CD8-positive, alpha-beta memory T cell (primary cell): Measurements from ENCODE around the gene EPAS1. TPM values are rescaled to one million over a fixed set of nuclear protein-coding genes. Genes with fewer than 3 reads are reported as not detected.

Source experiments
- CTCF ChIA-PET: fragments of 350-600 bp; sonication (Branson Sonifier 250); formaldehyde crosslinking; loops from one replicate; lab custom pipeline; 2021; ENCODE audit warnings: antibody characterized with exemption; lab: Charles Lee
- POLR2A ChIA-PET: fragments of 350-600 bp; sonication (Branson Sonifier 250); formaldehyde crosslinking; loops from one replicate; lab custom pipeline; 2021; ENCODE audit warnings: antibody characterized with exemption; lab: Charles Lee
- DNase-seq, 5 donors: peaks; one replicate each; pipeline versions ENCODE4 v3.0.0 to v3.0.0-alpha.2; 2020 to 2022; ENCODE audit warnings: mixed read lengths in 1 of 5
- H3K27ac ChIP-seq: one replicate; pipeline ENCODE4 v1.7.0; 2013; ENCODE audit warnings: low read depth, mild to moderate bottlenecking, low read length, moderate library complexity
- H3K27me3 ChIP-seq: 2 replicates; pipeline ENCODE4 v1.7.0; 2013; ENCODE audit warnings: low read length, mild to moderate bottlenecking; ENCODE audit not compliant: insufficient read depth, poor library complexity, severe bottlenecking
- H3K36me3 ChIP-seq: 2 replicates; pipeline ENCODE4 v1.7.0; 2013; ENCODE audit warnings: mild to moderate bottlenecking, low read length, moderate library complexity; ENCODE audit not compliant: insufficient read depth
- H3K4me1 ChIP-seq: 2 replicates; pipeline ENCODE4 v1.7.0; 2013; ENCODE audit warnings: mild to moderate bottlenecking, low read length, moderate library complexity; ENCODE audit not compliant: insufficient read depth
- H3K4me3 ChIP-seq: 2 replicates; pipeline ENCODE4 v1.7.0; 2013; ENCODE audit warnings: mild to moderate bottlenecking, low read length
- H3K9me3 ChIP-seq: 2 replicates; pipeline ENCODE4 v1.7.0; 2013; ENCODE audit warnings: mild to moderate bottlenecking, low read length
- H3K27ac Mint-ChIP-seq, 8 donors: one replicate each; pipeline ENCODE4 v1.8.0; 2020 to 2021; ENCODE audit warnings: mixed read lengths in 8 of 8, mild to moderate bottlenecking in 6 of 8, inconsistent platforms in 3 of 8, moderate library complexity in 3 of 8
- H3K27me3 Mint-ChIP-seq, 2 donors: one replicate each; pipeline ENCODE4 v1.8.0; 2020 to 2021; ENCODE audit warnings: mixed read lengths in 2 of 2, mild to moderate bottlenecking in 1 of 2, moderate library complexity in 1 of 2
- H3K36me3 Mint-ChIP-seq, 3 donors: one replicate each; pipeline ENCODE4 v1.8.0; 2020 to 2021; ENCODE audit warnings: mixed read lengths in 3 of 3, inconsistent platforms in 1 of 3, mild to moderate bottlenecking in 1 of 3
- H3K4me1 Mint-ChIP-seq, 3 donors: one replicate each; pipeline ENCODE4 v1.8.0; 2020 to 2021; ENCODE audit warnings: mixed read lengths in 3 of 3, inconsistent platforms in 1 of 3, mild to moderate bottlenecking in 1 of 3
- H3K4me3 Mint-ChIP-seq, 7 donors: one replicate each; pipeline ENCODE4 v1.8.0; 2020 to 2021; ENCODE audit warnings: mixed read lengths in 7 of 7, mild to moderate bottlenecking in 6 of 7, moderate library complexity in 4 of 7, inconsistent platforms in 2 of 7
- H3K9me3 Mint-ChIP-seq, 5 donors: one replicate each; pipeline ENCODE4 v1.8.0; 2020 to 2022; ENCODE audit warnings: mixed read lengths in 5 of 5, mild to moderate bottlenecking in 3 of 5, moderate library complexity in 2 of 5, inconsistent platforms in 1 of 5
- polyA plus RNA-seq: library from polyadenylated mRNA; unstranded; fragments of 300-500 nt; fragmentation: Illumina TruSeq; gene quantifications from one replicate; pipeline ENCODE4 v1.2.3, GENCODE V29; 2021
- total RNA-seq, 2 experiments: library from RNA; stranded (reverse); gene quantifications; one replicate each; pipeline ENCODE4 v1.2.3, GENCODE V29; 2021

EPAS1 gene
- total and polyA plus RNA-seq, 3 experiments from 2014 or later = 1.4 to 14.5 (median 9.0) TPM

- Histone ChIP-seq H3K27ac (no peak overlapping the region), H3K27me3 (no peaks in the 10 kb centered on the region), H3K4me3 (no peak overlapping the region), H3K9me3 (no peaks in the 10 kb centered on the region), H3K36me3 (no peaks in the 10 kb centered on the region), H3K4me1 (no peaks in the 10 kb centered on the region)
- H3K9me3 Mint-ChIP-seq = no peaks in the 10 kb centered on the region
- no peak overlapping the region for H3K27ac Mint-ChIP-seq
- no peak overlapping the region for H3K4me3 Mint-ChIP-seq
- DNase-seq = peak in 1 of 5 donors; percentile 13
- peaks cover 0 to 5% of the 10 kb centered on the region in 2 donors for H3K27me3 Mint-ChIP-seq
- ChIA-PET POLR2A (no interaction called here), CTCF (interaction anchor here (1.7 kb wide), 1 partner anchor 13 kb away, joined by 5 read pairs; no protein-coding TSS in a partner anchor)
- no peaks in the 10 kb centered on the region for H3K36me3 Mint-ChIP-seq
- no peaks in the 10 kb centered on the region for H3K4me1 Mint-ChIP-seq
Measured at GRCh38 chr2:46377101-46377581, 79.9 kb downstream of the EPAS1 start.

DNA sequence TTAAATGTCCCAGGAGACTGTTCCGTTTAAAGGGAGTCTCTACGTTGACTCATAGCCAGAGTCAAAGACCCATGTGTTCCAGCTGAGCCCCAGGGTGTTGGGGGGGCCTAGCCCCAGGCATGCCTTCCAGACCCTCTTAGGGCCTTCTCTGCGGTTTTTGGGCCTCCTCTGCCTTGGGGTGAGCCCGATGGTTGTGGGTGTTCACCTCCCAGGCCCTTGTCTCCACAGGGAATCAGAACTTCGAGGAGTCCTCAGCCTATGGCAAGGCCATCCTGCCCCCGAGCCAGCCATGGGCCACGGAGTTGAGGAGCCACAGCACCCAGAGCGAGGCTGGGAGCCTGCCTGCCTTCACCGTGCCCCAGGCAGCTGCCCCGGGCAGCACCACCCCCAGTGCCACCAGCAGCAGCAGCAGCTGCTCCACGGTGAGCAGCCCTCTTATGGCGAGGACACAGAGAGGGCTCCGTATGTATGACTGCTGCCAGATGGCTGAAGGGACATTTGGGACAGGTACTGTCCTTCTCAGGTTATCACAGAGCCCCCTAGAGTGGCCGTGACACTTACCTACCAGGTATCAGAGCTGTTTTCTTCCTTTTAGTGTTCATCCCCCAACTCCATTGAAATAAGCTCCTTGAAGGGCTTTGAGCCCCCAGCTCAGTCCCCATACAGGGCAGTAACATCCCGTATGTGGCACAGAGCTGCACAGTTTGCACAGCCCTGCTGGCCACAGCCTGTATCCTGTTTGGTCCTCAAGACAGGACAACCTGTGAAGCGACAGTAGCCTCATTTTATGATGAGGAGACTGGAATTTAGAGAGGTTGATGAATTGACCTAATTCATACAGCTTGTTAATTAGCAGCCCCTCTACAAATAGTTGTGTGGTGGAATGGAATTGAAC, 80.7 kb downstream of the EPAS1 start:
- H3K4me1 Mint-ChIP-seq = no peaks in the 10 kb centered on the region
- H3K4me3 ChIP-seq = no peak overlapping the region
- no peaks in the 10 kb centered on the region for H3K4me1 ChIP-seq
- no peaks in the 10 kb centered on the region for H3K9me3 ChIP-seq
- ChIA-PET POLR2A (no interaction called here), CTCF (interaction anchor here (1.3 to 1.7 kb wide), 2 partner anchors 8 to 14 kb away, joined by 3 to 5 read pairs; no protein-coding TSS in a partner anchor)
- H3K27me3 ChIP-seq = no peaks in the 10 kb centered on the region
- H3K36me3 ChIP-seq = no peaks in the 10 kb centered on the region
- H3K36me3 Mint-ChIP-seq = no peaks in the 10 kb centered on the region
- DNase-seq = no peak
- no peak overlapping the region for H3K4me3 Mint-ChIP-seq
- H3K9me3 Mint-ChIP-seq = no peaks in the 10 kb centered on the region
- no peak overlapping the region for H3K27ac Mint-ChIP-seq
- peaks cover 0 to 5% of the 10 kb centered on the region in 2 donors for H3K27me3 Mint-ChIP-seq
- H3K27ac ChIP-seq = no peak overlapping the region

GRCh38 chr2:46378616-46379015, 81.4 kb downstream of the EPAS1 start:
- Mint-ChIP-seq H3K4me3 (no peak overlapping the region), H3K4me1 (no peaks in the 10 kb centered on the region), H3K27ac (no peak overlapping the region), H3K27me3 (peaks cover 0 to 5% of the 10 kb centered on the region in 2 donors), H3K36me3 (no peaks in the 10 kb centered on the region), H3K9me3 (no peaks in the 10 kb centered on the region)
- H3K36me3 ChIP-seq = no peaks in the 10 kb centered on the region
- no peak overlapping the region for H3K27ac ChIP-seq
- no peaks in the 10 kb centered on the region for H3K9me3 ChIP-seq
- no peaks in the 10 kb centered on the region for H3K27me3 ChIP-seq
- POLR2A ChIA-PET = no interaction called here
- CTCF ChIA-PET = interaction anchor here (1.3 to 1.7 kb wide), 2 partner anchors 9 to 15 kb away, joined by 3 to 5 read pairs; no protein-coding TSS in a partner anchor
- DNase-seq = no peak
- H3K4me3 ChIP-seq = no peak overlapping the region
- no peaks in the 10 kb centered on the region for H3K4me1 ChIP-seq

DNA sequence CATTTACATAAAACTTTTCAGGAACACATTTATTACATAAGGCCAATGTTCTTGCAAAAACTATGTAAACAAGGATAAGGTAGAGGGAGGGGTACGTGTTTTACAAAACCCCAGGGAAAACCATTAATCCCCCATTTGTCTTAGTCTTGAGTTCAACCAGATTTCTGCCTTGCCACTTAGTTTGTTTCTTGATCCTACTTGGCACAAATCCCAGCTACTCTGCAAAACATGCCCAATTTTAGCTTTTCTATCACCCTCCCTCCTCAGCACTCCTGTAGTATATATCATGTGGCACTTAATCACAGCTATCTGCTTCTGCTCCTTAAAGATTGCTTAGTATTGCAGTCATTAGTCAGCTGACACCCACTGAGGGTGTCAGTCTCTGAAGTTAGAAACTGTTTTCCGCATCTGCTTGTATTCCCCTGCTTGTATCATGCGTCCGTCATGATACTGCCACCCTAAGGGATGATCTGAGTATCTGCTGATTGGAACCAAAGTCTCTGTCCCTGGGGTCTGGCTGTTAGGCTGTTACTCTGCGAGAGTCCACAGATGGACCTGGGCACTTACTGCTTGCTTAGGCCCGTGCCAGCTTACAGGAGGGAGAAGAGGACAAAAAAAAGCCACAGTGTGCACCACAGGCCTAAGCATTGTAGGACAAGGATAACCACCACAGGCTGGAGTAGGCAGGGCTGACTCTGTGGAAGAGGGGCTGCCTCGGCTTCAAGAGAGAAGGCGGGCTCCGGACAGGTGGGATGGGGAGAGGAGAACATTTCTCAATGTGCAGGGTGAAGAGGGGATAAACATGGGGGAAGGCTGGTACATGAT, 82.2 kb downstream of the EPAS1 start:
- Histone ChIP-seq H3K36me3 (no peaks in the 10 kb centered on the region), H3K4me1 (no peaks in the 10 kb centered on the region), H3K27me3 (no peaks in the 10 kb centered on the region), H3K4me3 (no peak overlapping the region), H3K9me3 (no peaks in the 10 kb centered on the region), H3K27ac (no peak overlapping the region)
- peaks cover 0 to 5% of the 10 kb centered on the region in 2 donors for H3K27me3 Mint-ChIP-seq
- CTCF ChIA-PET = interaction anchor here (1.3 kb wide), 1 partner anchor 10 kb away, joined by 3 read pairs; no protein-coding TSS in a partner anchor
- H3K27ac Mint-ChIP-seq = no peak overlapping the region
- H3K9me3 Mint-ChIP-seq = no peaks in the 10 kb centered on the region
- no peak overlapping the region for H3K4me3 Mint-ChIP-seq
- H3K36me3 Mint-ChIP-seq = no peaks in the 10 kb centered on the region
- H3K4me1 Mint-ChIP-seq = no peaks in the 10 kb centered on the region
- no peak for DNase-seq
- POLR2A ChIA-PET = no interaction called here

DNA sequence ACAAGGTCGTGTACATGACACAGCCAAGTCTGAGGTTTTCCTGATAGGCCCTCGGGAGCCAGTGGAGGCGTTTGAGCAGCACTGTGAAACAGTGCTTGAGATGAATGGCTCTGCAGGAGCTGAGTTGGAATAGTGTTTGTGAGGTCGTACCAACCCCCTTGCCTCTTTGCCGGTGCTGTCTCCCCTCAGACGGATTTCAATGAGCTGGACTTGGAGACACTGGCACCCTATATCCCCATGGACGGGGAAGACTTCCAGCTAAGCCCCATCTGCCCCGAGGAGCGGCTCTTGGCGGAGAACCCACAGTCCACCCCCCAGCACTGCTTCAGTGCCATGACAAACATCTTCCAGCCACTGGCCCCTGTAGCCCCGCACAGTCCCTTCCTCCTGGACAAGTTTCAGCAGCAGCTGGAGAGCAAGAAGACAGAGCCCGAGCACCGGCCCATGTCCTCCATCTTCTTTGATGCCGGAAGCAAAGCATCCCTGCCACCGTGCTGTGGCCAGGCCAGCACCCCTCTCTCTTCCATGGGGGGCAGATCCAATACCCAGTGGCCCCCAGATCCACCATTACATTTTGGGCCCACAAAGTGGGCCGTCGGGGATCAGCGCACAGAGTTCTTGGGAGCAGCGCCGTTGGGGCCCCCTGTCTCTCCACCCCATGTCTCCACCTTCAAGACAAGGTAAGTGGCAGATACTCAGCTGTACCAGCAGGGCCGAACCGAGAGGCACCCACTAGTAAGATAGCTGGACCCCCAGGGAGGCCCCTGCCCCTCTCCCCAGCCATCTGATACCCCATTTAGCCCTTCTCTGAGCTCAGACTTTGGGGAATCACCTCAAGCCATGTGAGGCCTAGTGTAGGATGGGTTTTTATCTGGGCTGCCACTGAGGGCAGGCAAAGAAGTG, 83.1 kb downstream of the EPAS1 start:
- Mint-ChIP-seq H3K27me3 (peaks cover 0 to 3% of the 10 kb centered on the region in 2 donors), H3K27ac (no peak overlapping the region), H3K36me3 (no peaks in the 10 kb centered on the region), H3K4me3 (no peak overlapping the region), H3K9me3 (no peaks in the 10 kb centered on the region), H3K4me1 (no peaks in the 10 kb centered on the region)
- Histone ChIP-seq H3K4me1 (no peaks in the 10 kb centered on the region), H3K9me3 (no peaks in the 10 kb centered on the region), H3K36me3 (no peaks in the 10 kb centered on the region), H3K4me3 (no peak overlapping the region), H3K27ac (no peak overlapping the region), H3K27me3 (no peaks in the 10 kb centered on the region)
- no peak for DNase-seq
- POLR2A ChIA-PET = no interaction called here
- CTCF ChIA-PET = no interaction called here

- Histone ChIP-seq H3K27ac (no peak overlapping the region), H3K27me3 (no peaks in the 10 kb centered on the region), H3K9me3 (no peaks in the 10 kb centered on the region), H3K4me3 (no peak overlapping the region), H3K36me3 (no peaks in the 10 kb centered on the region), H3K4me1 (no peaks in the 10 kb centered on the region)
- Mint-ChIP-seq H3K36me3 (no peaks in the 10 kb centered on the region), H3K27me3 (peaks cover 0 to 2% of the 10 kb centered on the region in 2 donors), H3K27ac (no peak overlapping the region), H3K4me1 (no peaks in the 10 kb centered on the region), H3K4me3 (no peak overlapping the region), H3K9me3 (no peaks in the 10 kb centered on the region)
- ChIA-PET CTCF (no interaction called here), POLR2A (no interaction called here)
- DNase-seq = no peak
Measured at GRCh38 chr2:46381263-46381849, 84.1 kb downstream of the EPAS1 start.

- peaks cover 0 to 1% of the 10 kb centered on the region in 2 donors for H3K27me3 Mint-ChIP-seq
- H3K4me3 Mint-ChIP-seq = no peak overlapping the region
- ChIA-PET POLR2A (no interaction called here), CTCF (no interaction called here)
- H3K4me1 Mint-ChIP-seq = peaks cover 0 to 3% (median 0%) of the 10 kb centered on the region in 3 donors
- H3K27me3 ChIP-seq = no peaks in the 10 kb centered on the region
- H3K9me3 Mint-ChIP-seq = no peaks in the 10 kb centered on the region
- H3K27ac ChIP-seq = no peak overlapping the region
- no peaks in the 10 kb centered on the region for H3K9me3 ChIP-seq
- no peaks in the 10 kb centered on the region for H3K36me3 ChIP-seq
- H3K36me3 Mint-ChIP-seq = no peaks in the 10 kb centered on the region
- no peak overlapping the region for H3K27ac Mint-ChIP-seq
- no peak overlapping the region for H3K4me3 ChIP-seq
- DNase-seq = no peak
- no peaks in the 10 kb centered on the region for H3K4me1 ChIP-seq
Measured at GRCh38 chr2:46381871-46382270, 84.7 kb downstream of the EPAS1 start.
